ENCODE measurements around the gene FAM53B.
A peak's percentile ranks its signal among the peaks of the same experiment; 100 is the strongest.

The FAM53B gene

DNA sequence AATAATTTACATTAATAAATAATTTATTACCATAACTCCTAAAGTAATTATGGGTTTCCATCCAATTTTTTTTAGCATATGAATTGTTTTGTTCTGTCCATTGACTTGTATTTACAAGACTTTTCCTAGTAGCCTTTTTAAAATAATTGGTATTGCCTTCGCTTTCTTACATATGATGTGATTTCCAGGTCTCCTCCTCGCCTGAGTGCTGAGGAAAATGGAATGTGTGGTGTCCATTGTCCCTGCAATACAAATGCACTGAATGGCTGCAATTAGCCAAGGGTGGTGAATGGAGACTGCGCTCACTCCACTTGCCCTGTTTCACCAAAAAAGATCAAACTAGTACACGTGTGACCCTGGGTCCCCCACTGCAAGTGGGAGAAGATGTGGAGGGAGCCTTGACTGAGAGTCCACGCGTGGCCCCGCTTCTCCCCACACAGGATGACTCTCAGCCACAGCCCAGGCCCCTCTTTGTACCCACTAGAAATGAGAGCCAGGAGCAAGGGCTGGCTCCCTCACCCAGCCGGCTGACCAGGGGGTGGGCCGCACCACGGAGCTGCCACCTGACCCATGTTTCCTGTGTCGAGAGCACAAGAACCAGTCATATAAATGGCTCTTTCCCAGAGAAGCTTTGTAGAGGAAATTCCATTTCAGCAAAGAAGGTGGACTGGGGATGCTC lies 52.6 kb downstream of the FAM53B start:
- Mint-ChIP-seq H3K4me1 (peaks cover 86% of the 10 kb centered on the region), H3K36me3 (peaks cover 99% of the 10 kb centered on the region), H3K27ac (peak overlapping the region; percentile 97), H3K9me3 (no peaks in the 10 kb centered on the region), H3K4me3 (peak overlapping the region; percentile 64)
- ATAC-seq (no peak), DNase-seq (ENCODE audit: low spot score in 2 of 2) (no peak)

GRCh38 chr10:124691002-124691401 lies 53.2 kb downstream of the FAM53B start:
- peaks cover 99% of the 10 kb centered on the region for H3K36me3 Mint-ChIP-seq
- peaks cover 86% of the 10 kb centered on the region for H3K4me1 Mint-ChIP-seq
- H3K9me3 Mint-ChIP-seq, result no peaks in the 10 kb centered on the region
- DNase-seq (ENCODE audit: low spot score in 2 of 2) (no peak), ATAC-seq (no peak)
- peak overlapping the region; percentile 97 for H3K27ac Mint-ChIP-seq
- peak overlapping the region; percentile 64 for H3K4me3 Mint-ChIP-seq

DNA sequence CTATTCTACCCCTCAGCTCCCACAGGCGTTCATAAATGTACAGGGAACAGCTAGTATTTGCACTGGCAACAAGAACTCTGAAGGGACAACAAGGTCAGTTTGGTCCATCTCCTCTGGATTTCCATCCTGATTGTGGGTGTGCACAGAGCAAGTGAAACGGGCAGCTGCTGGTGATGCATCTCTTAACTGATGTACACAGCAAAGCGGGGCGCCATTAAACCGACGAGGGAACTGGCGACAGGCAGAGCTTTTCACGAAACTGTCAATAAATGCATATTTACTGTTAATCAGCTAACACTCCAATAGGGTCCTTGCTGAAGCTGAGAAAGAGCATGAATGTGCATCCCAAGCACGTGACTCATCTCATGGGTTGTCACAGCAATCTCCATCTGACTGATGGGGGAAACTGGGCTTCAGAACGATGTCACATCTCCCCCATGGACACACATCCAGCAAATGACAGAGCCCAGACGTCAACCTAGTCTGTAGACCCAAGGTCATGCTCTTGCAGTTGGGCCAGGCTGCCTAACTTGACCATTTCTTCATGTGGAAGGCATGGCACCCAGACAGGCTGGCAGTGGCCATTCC lies 54.2 kb downstream of the FAM53B start:
- peak; percentile 45 for ATAC-seq
- DNase-seq (ENCODE audit: low spot score in 2 of 2), result peak in 1 of 2 donors; percentile 66
- Mint-ChIP-seq H3K36me3 (peaks cover 99% of the 10 kb centered on the region), H3K27ac (peak overlapping the region; percentile 97), H3K9me3 (no peaks in the 10 kb centered on the region), H3K4me1 (peaks cover 87% of the 10 kb centered on the region), H3K4me3 (peak overlapping the region; percentile 69)

GRCh38 chr10:124688889-124689670 lies 55.1 kb downstream of the FAM53B start:
- Mint-ChIP-seq H3K4me3 (peak overlapping the region; percentile 69), H3K36me3 (peaks cover 99% of the 10 kb centered on the region), H3K27ac (peak overlapping the region; percentile 97), H3K9me3 (no peaks in the 10 kb centered on the region), H3K4me1 (peaks cover 87% of the 10 kb centered on the region)
- ATAC-seq (peak; percentile 97), DNase-seq (ENCODE audit: low spot score in 2 of 2) (peak; percentile 56 to 87)

GRCh38 chr10:124688386-124688785 lies 55.8 kb downstream of the FAM53B start:
- DNase-seq (ENCODE audit: low spot score in 2 of 2) (no peak), ATAC-seq (peak; percentile 68)
- peaks cover 87% of the 10 kb centered on the region for H3K4me1 Mint-ChIP-seq
- H3K27ac Mint-ChIP-seq, result peak overlapping the region; percentile 97
- H3K4me3 Mint-ChIP-seq, result peak overlapping the region; percentile 69
- peaks cover 99% of the 10 kb centered on the region for H3K36me3 Mint-ChIP-seq
- H3K9me3 Mint-ChIP-seq, result no peaks in the 10 kb centered on the region

DNA sequence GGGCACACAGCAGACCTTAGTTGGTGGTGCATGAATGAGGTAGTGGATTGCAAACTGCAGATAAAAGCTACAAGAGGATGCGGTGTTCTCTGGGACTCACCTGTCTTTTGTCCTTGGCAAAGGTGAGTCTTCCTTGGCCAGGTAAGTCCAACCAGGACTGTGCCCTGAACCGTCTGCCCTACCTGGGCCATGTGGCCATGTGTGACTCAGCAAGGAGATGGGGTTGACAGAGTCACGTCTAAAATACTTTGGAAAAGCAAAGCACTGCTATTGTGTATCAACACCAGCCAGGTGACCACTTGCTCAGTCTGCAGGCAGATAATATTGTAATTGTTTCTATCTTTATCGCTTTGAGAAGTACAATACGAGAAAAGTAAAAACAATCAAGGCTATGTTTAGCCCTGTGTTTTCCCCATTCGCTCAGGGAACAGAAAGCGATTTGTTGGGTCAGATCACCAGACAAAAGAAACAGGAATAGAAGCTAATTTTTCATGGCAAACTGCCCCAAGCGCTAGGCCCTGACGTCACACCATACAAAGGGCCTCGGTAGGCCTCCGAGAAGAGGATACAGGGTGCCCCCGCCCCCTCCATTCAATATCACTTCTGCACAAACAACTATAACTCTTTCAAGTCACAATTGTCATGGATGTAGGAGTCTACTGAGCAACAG lies 57.3 kb downstream of the FAM53B start:
- peaks cover 90% of the 10 kb centered on the region for H3K36me3 Mint-ChIP-seq
- ATAC-seq, result no peak
- no peaks in the 10 kb centered on the region for H3K9me3 Mint-ChIP-seq
- peaks cover 87% of the 10 kb centered on the region for H3K4me1 Mint-ChIP-seq
- H3K27ac Mint-ChIP-seq, result peak overlapping the region; percentile 97
- peak overlapping the region; percentile 33 for H3K4me3 Mint-ChIP-seq
- no peak for DNase-seq (ENCODE audit: low spot score in 2 of 2)

DNA sequence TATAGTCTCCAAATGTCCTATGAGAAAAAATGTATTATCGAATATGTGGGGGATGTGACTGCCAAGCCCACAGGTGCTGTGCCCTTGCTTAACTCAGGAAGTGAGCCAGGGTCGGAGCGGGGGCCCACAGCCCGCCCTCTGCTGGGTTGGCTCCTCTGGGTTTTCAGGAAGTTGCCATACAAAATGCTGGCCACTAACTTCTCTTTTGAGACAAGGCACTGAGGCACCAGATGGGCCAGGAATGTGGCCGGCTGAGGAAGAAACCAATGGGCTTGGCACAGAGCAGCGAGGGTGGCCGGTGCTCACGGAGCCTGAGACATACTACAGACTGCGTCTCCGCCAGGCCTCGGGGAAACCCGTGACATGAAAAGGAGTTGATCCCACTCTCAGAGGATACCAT lies 58.9 kb downstream of the FAM53B start:
- H3K36me3 Mint-ChIP-seq, result peaks cover 90% of the 10 kb centered on the region
- DNase-seq (ENCODE audit: low spot score in 2 of 2) (no peak), ATAC-seq (no peak)
- H3K4me3 Mint-ChIP-seq, result peak overlapping the region; percentile 33
- H3K4me1 Mint-ChIP-seq, result peaks cover 81% of the 10 kb centered on the region
- no peaks in the 10 kb centered on the region for H3K9me3 Mint-ChIP-seq
- H3K27ac Mint-ChIP-seq, result peak overlapping the region; percentile 97

DNA sequence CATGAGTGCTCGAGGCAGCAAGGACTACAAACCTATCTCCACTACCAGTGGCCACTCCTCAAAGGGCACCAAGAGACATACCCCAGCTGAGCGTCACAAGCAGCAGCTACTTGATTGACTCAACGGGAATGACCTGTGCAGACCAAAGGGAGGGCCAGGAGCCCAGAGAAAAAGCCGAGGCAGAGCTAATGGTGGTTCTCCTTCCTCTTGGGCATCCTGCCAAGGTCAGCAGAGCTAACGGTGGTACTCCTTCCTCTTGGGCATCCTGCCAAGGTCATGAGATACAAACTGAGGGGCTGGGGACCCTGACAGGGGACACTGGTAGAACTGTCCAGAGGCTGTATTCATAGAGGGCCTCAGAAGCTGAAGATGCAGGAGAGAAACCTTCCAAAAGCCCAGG lies 60.4 kb downstream of the FAM53B start:
- Mint-ChIP-seq H3K27ac (peak overlapping the region; percentile 97), H3K4me1 (peaks cover 81% of the 10 kb centered on the region), H3K9me3 (no peaks in the 10 kb centered on the region), H3K4me3 (peak overlapping the region; percentile 21), H3K36me3 (peaks cover 85% of the 10 kb centered on the region)
- no peak for DNase-seq (ENCODE audit: low spot score in 2 of 2)
- no peak for ATAC-seq

GRCh38 chr10:124681626-124682552 lies 62.3 kb downstream of the FAM53B start:
- Mint-ChIP-seq H3K4me3 (no peak overlapping the region), H3K9me3 (no peaks in the 10 kb centered on the region), H3K27ac (no peak overlapping the region), H3K4me1 (peaks cover 81% of the 10 kb centered on the region), H3K36me3 (peaks cover 86% of the 10 kb centered on the region)
- ATAC-seq (no peak), DNase-seq (ENCODE audit: low spot score in 2 of 2) (no peak)

DNA sequence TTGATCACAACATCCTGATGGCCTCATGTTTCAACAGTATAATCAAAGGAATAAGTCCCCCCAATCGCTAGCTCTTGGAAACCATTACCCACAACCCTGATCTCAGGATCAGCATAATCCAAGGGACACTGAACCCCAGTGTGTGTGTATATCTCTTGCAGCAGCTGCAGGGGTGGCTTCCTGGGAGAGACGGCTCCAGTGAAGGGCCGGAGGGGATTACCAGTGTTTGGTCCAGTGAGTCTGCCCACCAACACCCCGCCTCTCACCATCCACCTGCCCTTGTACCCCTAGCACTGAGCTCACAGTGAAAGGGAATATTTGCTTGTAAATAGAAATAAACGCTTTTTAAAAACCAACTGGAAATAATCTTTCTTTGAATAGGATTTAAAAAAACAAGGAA lies 63.1 kb downstream of the FAM53B start:
- peak overlapping the region; percentile 95 for H3K27ac Mint-ChIP-seq
- H3K4me1 Mint-ChIP-seq, result peaks cover 81% of the 10 kb centered on the region
- no peaks in the 10 kb centered on the region for H3K9me3 Mint-ChIP-seq
- ATAC-seq (no peak), DNase-seq (ENCODE audit: low spot score in 2 of 2) (no peak)
- no peak overlapping the region for H3K4me3 Mint-ChIP-seq
- peaks cover 86% of the 10 kb centered on the region for H3K36me3 Mint-ChIP-seq

DNA sequence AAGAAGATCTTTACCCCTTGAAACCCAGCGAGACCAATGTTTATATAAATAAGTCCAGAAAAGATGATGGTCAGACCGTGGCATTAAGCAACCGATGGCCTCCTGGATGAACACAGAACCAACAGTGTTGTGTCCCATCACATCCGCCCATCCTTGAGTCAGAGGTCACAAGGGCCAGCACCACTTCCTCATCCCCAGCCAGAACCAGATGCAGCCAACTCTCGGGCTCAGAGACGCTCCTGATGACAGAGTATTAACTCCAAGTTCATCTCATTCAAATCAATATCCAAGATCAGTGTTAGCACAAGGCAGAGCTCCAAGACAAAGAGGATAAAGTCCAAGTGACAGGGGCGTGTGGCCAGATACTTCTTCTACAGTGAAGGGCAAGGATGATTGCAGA lies 63.5 kb downstream of the FAM53B start:
- H3K27ac Mint-ChIP-seq, result peak overlapping the region; percentile 95

DNA sequence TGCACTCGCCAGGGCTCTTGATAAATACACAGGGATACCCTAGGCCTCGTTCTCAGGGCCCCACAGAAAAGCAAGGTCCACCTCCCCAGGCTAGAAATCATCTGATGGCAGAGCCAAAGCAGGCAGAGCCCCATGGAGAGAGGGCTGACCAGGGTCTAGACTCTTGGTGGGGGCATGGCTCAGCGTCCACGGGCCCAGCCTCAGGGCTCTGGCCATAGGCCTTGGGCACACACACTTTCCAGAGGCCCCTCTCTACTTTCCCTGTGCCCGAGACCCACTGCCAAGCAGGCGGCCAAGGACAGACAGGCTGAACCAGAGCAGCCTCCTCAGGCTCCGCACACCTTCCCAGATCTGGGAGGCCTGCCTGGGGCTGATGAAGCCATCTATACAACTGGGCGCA lies 64.8 kb downstream of the FAM53B start:
- Mint-ChIP-seq H3K36me3 (peaks cover 86% of the 10 kb centered on the region), H3K4me1 (peaks cover 81% of the 10 kb centered on the region), H3K27ac (peak overlapping the region; percentile 95), H3K4me3 (peak overlapping the region; percentile 71), H3K9me3 (no peaks in the 10 kb centered on the region)
- DNase-seq (ENCODE audit: low spot score in 2 of 2), result no peak
- peak; percentile 5 for ATAC-seq

More for the DNA sequence above, 63.5 kb downstream of the FAM53B start:
- Mint-ChIP-seq H3K4me3 (no peak overlapping the region), H3K9me3 (no peaks in the 10 kb centered on the region), H3K36me3 (peaks cover 86% of the 10 kb centered on the region), H3K4me1 (peaks cover 81% of the 10 kb centered on the region)
- no peak for ATAC-seq
- no peak for DNase-seq (ENCODE audit: low spot score in 2 of 2)

DNA sequence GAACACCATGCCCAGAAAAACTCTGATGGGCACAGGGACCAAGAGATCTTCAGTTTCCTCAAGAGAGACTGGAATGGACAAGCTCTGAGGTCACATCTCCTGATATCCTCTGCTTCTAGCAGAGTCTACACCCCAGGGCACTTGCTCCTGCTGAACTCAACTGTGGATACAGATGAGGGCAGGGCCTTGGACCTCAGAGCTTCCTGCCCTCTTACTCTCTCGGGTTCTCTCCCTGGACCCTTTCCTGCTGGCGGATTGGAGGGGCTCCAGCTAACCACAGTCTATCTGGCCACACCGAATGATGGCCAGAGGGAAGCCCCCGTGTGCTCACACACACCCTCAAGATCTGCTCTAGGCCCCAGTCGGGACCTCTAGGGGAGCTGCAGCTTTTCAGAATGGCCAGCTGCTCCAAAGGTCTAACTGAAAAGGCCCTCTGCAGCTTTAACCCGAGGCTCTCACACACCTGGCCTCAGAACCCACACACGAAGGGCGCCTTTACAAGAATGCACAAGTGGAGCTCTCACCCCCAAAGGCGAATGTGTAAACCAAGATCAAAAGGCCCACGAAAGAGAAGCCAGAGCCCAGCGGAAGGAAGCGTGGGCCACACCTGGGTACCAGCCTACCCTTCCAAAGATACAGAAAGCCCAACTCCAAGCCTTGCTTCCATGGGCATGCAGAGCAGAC lies 65.5 kb downstream of the FAM53B start:
- H3K36me3 Mint-ChIP-seq, result peaks cover 85% of the 10 kb centered on the region
- no peak for DNase-seq (ENCODE audit: low spot score in 2 of 2)

More for the DNA sequence above, 65.5 kb downstream of the FAM53B start:
- H3K4me1 Mint-ChIP-seq, result peaks cover 78% of the 10 kb centered on the region
- no peaks in the 10 kb centered on the region for H3K9me3 Mint-ChIP-seq
- peak overlapping the region; percentile 95 for H3K27ac Mint-ChIP-seq
- H3K4me3 Mint-ChIP-seq, result peak overlapping the region; percentile 71
- peak; percentile 69 for ATAC-seq

Measured in stimulated activated effector memory CD8-positive, alpha-beta T cell treated with anti-CD3 and anti-CD28 coated beads, Interleukin-12 subunit alpha, Interleukin-12 subunit beta, amount 100 ng/mL, for 72 hours (primary cell).